Upper lobe of left lung (tissue), 6 donors: ENCODE results near the gene SLC17A3. TPM values are rescaled to one million over a fixed set of nuclear protein-coding genes. Genes with fewer than 3 reads are reported as not detected.

Experiments used
- ATAC-seq, 2 donors: fragments of 200-7000 bp; cut with Tn5 transposase; one replicate each; pipeline ENCODE4 v1.9.1; 2022; ENCODE audit warnings: mild to moderate bottlenecking in 2 of 2, moderate library complexity in 2 of 2; ENCODE audit not compliant: low FRiP score in 2 of 2
- DNase-seq, 2 donors: peaks; one replicate each; pipeline ENCODE4 v3.0.0-alpha.2; 2019 to 2020
- H3K27ac ChIP-seq, 4 donors: fragments of 200-600 bp; sonication (generic); one replicate each; pipeline ENCODE4 v1.5.1; 2016 to 2019
- H3K27me3 ChIP-seq, 4 donors: fragments of 200-600 bp; sonication (generic); one replicate each; pipeline ENCODE4 v1.5.1; 2017 to 2019
- H3K36me3 ChIP-seq, 4 donors: fragments of 200-600 bp; sonication (generic); one replicate each; pipeline ENCODE4 v1.5.1; 2016 to 2019
- H3K4me1 ChIP-seq, 4 donors: fragments of 200-600 bp; sonication (generic); one replicate each; pipeline ENCODE4 v1.5.1; 2018 to 2019
- H3K4me3 ChIP-seq, 4 donors: fragments of 200-600 bp; sonication (generic); one replicate each; pipeline ENCODE4 v1.5.1; 2017 to 2019; ENCODE audit warnings: mild to moderate bottlenecking in 2 of 4, moderate library complexity in 1 of 4
- H3K9me3 ChIP-seq, 4 donors: fragments of 200-600 bp; sonication (generic); one replicate each; pipeline ENCODE4 v1.5.1; 2018 to 2019
- CTCF ChIP-seq, 6 experiments: fragments of 450-650 bp in 4 of 6; fragments of 200-600 bp in 2 of 6; sonication (generic) in 2 of 6; IDR thresholded peaks; one replicate each; pipeline ENCODE4 v1.5.1; 2016 to 2019; ENCODE audit warnings: antibody characterized with exemption in 6 of 6
- EP300 ChIP-seq, 4 donors: sonication (generic); formaldehyde crosslinking; IDR thresholded peaks; one replicate each; pipeline ENCODE4 v1.5.1; 2017; ENCODE audit warnings: antibody characterized with exemption in 4 of 4, control low read depth in 2 of 4
- POLR2A ChIP-seq, 4 donors: fragments of 450-650 bp; IDR thresholded peaks; one replicate each; pipeline ENCODE4 v1.5.1; 2016 to 2017; ENCODE audit warnings: antibody characterized with exemption in 4 of 4, mild to moderate bottlenecking in 2 of 4
- POLR2AphosphoS5 ChIP-seq, 2 donors: sonication (generic); formaldehyde crosslinking; IDR thresholded peaks; one replicate each; pipeline ENCODE4 v1.5.1; 2017; ENCODE audit warnings: antibody characterized with exemption in 2 of 2
- WGBS, 2 donors: methylation state at CpG; one replicate each; pipeline ENCODE4 v1.1.5; 2017 to 2018; 5-methylcytosine and 5-hydroxymethylcytosine counted together
- total RNA-seq, 6 donors: library from RNA; depleted of rRNA in 4 of 6; stranded (reverse); fragments of >200 nt in 4 of 6; gene quantifications; one replicate each; pipeline versions ENCODE4 v1.1.0 to v1.2.1, GENCODE V29; 2016 to 2021
- donor health status: DM: no; HTN: no; CAD: no; lungs with moderate emphysema.
- donor health status: DM: no; HTN: yes; CAD: no; lungs with severe emphysema.

SLC17A3 gene
- total RNA-seq, 6 donors from 2014 or later, result 0.40 TPM; not detected in 5

- TF ChIP-seq POLR2AphosphoS5 (IDR thresholded peaks at IDR 0.05) (no peak), POLR2A (IDR thresholded peaks at IDR 0.05) (no peak), CTCF (IDR thresholded peaks at IDR 0.05) (no peak), EP300 (IDR thresholded peaks at IDR 0.05) (no peak)
- no peak overlapping the region for H3K4me3 ChIP-seq
- DNase-seq, result no peak
- no peaks in the 10 kb centered on the region for H3K27me3 ChIP-seq
- 73 to 78% methylated on average over 4 of the region's 4 CpGs for WGBS, 2 donors
- ATAC-seq, result no peak
- H3K4me1 ChIP-seq, result no peaks in the 10 kb centered on the region
- no peaks in the 10 kb centered on the region for H3K36me3 ChIP-seq
- H3K27ac ChIP-seq, result no peak overlapping the region
- H3K9me3 ChIP-seq, result no peaks in the 10 kb centered on the region
These were observed 43.6 kb downstream of the SLC17A3 start for GRCh38 chr6:25830458-25830857.

- no peak overlapping the region for H3K27ac ChIP-seq
- H3K9me3 ChIP-seq, result no peaks in the 10 kb centered on the region
- no peak overlapping the region for H3K4me3 ChIP-seq
- no peaks in the 10 kb centered on the region for H3K36me3 ChIP-seq
- TF ChIP-seq POLR2A (IDR thresholded peaks at IDR 0.05) (no peak), CTCF (IDR thresholded peaks at IDR 0.05) (no peak)
- DNase-seq (no peak), ATAC-seq (no peak)
- WGBS, 2 donors, result 81 to 91% methylated on average over 1 of the region's 1 CpG
- no peaks in the 10 kb centered on the region for H3K27me3 ChIP-seq
- no peaks in the 10 kb centered on the region for H3K4me1 ChIP-seq
These were observed 44.7 kb downstream of the SLC17A3 start for GRCh38 chr6:25829375-25829774.

GRCh38 chr6:25821341-25821740, 52.7 kb downstream of the SLC17A3 start:
- H3K27ac ChIP-seq, result no peak overlapping the region
- TF ChIP-seq POLR2A (IDR thresholded peaks at IDR 0.05) (no peak), EP300 (IDR thresholded peaks at IDR 0.05) (no peak), POLR2AphosphoS5 (IDR thresholded peaks at IDR 0.05) (no peak), CTCF (IDR thresholded peaks at IDR 0.05) (no peak)
- H3K27me3 ChIP-seq, result no peaks in the 10 kb centered on the region
- no peak overlapping the region for H3K4me3 ChIP-seq
- ATAC-seq, result no peak
- no peaks in the 10 kb centered on the region for H3K4me1 ChIP-seq
- no peak for DNase-seq
- no peaks in the 10 kb centered on the region for H3K36me3 ChIP-seq
- H3K9me3 ChIP-seq, result no peaks in the 10 kb centered on the region

- no peak overlapping the region for H3K27ac ChIP-seq
- H3K4me1 ChIP-seq, result no peaks in the 10 kb centered on the region
- TF ChIP-seq POLR2A (IDR thresholded peaks at IDR 0.05) (no peak), EP300 (IDR thresholded peaks at IDR 0.05) (no peak), CTCF (IDR thresholded peaks at IDR 0.05) (no peak), POLR2AphosphoS5 (IDR thresholded peaks at IDR 0.05) (no peak)
- no peak for DNase-seq
- no peaks in the 10 kb centered on the region for H3K36me3 ChIP-seq
- H3K4me3 ChIP-seq, result no peak overlapping the region
- H3K27me3 ChIP-seq, result no peaks in the 10 kb centered on the region
- no peak for ATAC-seq
- WGBS, 2 donors, result 94 to 96% methylated on average over 2 of the region's 2 CpGs
- H3K9me3 ChIP-seq, result no peaks in the 10 kb centered on the region
These were observed 57.8 kb downstream of the SLC17A3 start for GRCh38 chr6:25816252-25816651.

GRCh38 chr6:25815194-25815593, 58.8 kb downstream of the SLC17A3 start:
- TF ChIP-seq EP300 (IDR thresholded peaks at IDR 0.05), result no peak
- TF ChIP-seq CTCF (IDR thresholded peaks at IDR 0.05), result no peak
- no peak for TF ChIP-seq POLR2AphosphoS5 (IDR thresholded peaks at IDR 0.05)
- no peak for TF ChIP-seq POLR2A (IDR thresholded peaks at IDR 0.05)
- Histone ChIP-seq H3K36me3 (no peaks in the 10 kb centered on the region), H3K4me3 (no peak overlapping the region), H3K27me3 (no peaks in the 10 kb centered on the region), H3K9me3 (no peaks in the 10 kb centered on the region), H3K27ac (no peak overlapping the region), H3K4me1 (no peaks in the 10 kb centered on the region)
- 61 to 73% methylated on average over 3 of the region's 3 CpGs for WGBS, 2 donors
- ATAC-seq, result no peak
- DNase-seq, result no peak
